NB4 (cell line): ENCODE data around the gene PLAGL2.

ENCODE experiments used
- DNase-seq: peaks from one replicate; pipeline ENCODE4 v3.0.0; 2010; ENCODE audit warnings: low read depth
- H3K4me3 ChIP-seq: one replicate; pipeline ENCODE4 v1.5.1; 2011; ENCODE audit warnings: mild to moderate bottlenecking, low read depth, low read length, moderate library complexity
- CTCF ChIP-seq: IDR thresholded peaks from one replicate; pipeline ENCODE4 v1.5.1; 2012; ENCODE audit warnings: low read depth, low read length
- MAX ChIP-seq: IDR thresholded peaks from 2 replicates; pipeline ENCODE4 v1.6.1; 2011; ENCODE audit warnings: low read depth, low read length
- MYC ChIP-seq: IDR thresholded peaks from 2 replicates; pipeline ENCODE4 v1.6.1; 2011; ENCODE audit warnings: low read depth, low read length
- POLR2A ChIP-seq: IDR thresholded peaks from 2 replicates; pipeline ENCODE4 v1.6.1; 2011; ENCODE audit warnings: mild to moderate bottlenecking; ENCODE audit not compliant: insufficient read length; ENCODE audit errors: extremely low read depth

Gene PLAGL2

GRCh38 chr20:32188376-32189122 is 19.0 kb downstream of the PLAGL2 start:
- H3K4me3 ChIP-seq = no peak overlapping the region
- DNase-seq = no peak
- TF ChIP-seq CTCF (no peak), MAX (no peak), MYC (no peak), POLR2A (no peak)

GRCh38 chr20:32186506-32186905 is 21.0 kb downstream of the PLAGL2 start:
- no peak overlapping the region for H3K4me3 ChIP-seq
- no peak for TF ChIP-seq MYC
- no peak for TF ChIP-seq MAX
- TF ChIP-seq CTCF = no peak
- no peak for TF ChIP-seq POLR2A
- DNase-seq = no peak

GRCh38 chr20:32184961-32185603 is 22.5 kb downstream of the PLAGL2 start:
- TF ChIP-seq CTCF (no peak), MAX (no peak), MYC (no peak), POLR2A (no peak)
- DNase-seq = no peak
- no peak overlapping the region for H3K4me3 ChIP-seq

GRCh38 chr20:32183947-32184635 is 23.5 kb downstream of the PLAGL2 start:
- no peak overlapping the region for H3K4me3 ChIP-seq
- DNase-seq = no peak
- TF ChIP-seq POLR2A (no peak), CTCF (no peak), MAX (no peak), MYC (no peak)

- H3K4me3 ChIP-seq = no peak overlapping the region
- TF ChIP-seq MAX = no peak
- no peak for TF ChIP-seq POLR2A
- no peak for TF ChIP-seq CTCF
- no peak for TF ChIP-seq MYC
- DNase-seq = no peak
Observed at GRCh38 chr20:32181606-32182005, 25.9 kb downstream of the PLAGL2 start.
